A673 (cell line): Measurements from ENCODE around the gene IPCEF1. TPM values are rescaled to one million over a fixed set of nuclear protein-coding genes. Genes with fewer than 3 reads are reported as not detected.

Experiments
- BruUV-seq: library from RNA; stranded (reverse); fragments of 400-500 nt; replicated peaks from 2 replicates; lab custom pipeline; 2021; lab: Mats Ljungman, UMichigan
- CTCF ChIA-PET: fragments of 300-600 bp; sonication (Branson Sonifier 250); formaldehyde crosslinking; loops from one replicate; lab custom pipeline; 2022; ENCODE audit warnings: antibody characterized with exemption; lab: Charles Lee
- POLR2A ChIA-PET: fragments of 300-600 bp; sonication (Branson Sonifier 250); formaldehyde crosslinking; loops from one replicate; lab custom pipeline; 2022; ENCODE audit warnings: antibody characterized with exemption; ENCODE audit not compliant: low non-redundant PET; lab: Charles Lee
- DNase-seq: peaks from one replicate; pipeline ENCODE4 v3.0.0-alpha.2; 2015; ENCODE audit warnings: low spot score
- H3K27ac ChIP-seq: fragments of 200-600 bp; sonication (generic); 2 replicates; pipeline ENCODE4 v1.5.1; 2016; ENCODE audit warnings: mixed run types, low read depth, mild to moderate bottlenecking, mixed read lengths, antibody characterized with exemption, low read length; ENCODE audit not compliant: poor library complexity, severe bottlenecking
- H3K27me3 ChIP-seq: fragments of 200-600 bp; sonication (generic); replicated peaks from 2 replicates; pipeline ENCODE4 v1.6.1; 2017; ENCODE audit warnings: mixed run types, low read depth, mild to moderate bottlenecking, mixed read lengths, antibody characterized with exemption, low read length; ENCODE audit not compliant: insufficient read depth, poor library complexity
- H3K36me3 ChIP-seq: fragments of 200-600 bp; sonication (generic); 2 replicates; pipeline ENCODE4 v1.6.1; 2016; ENCODE audit warnings: mixed run types, mild to moderate bottlenecking, mixed read lengths, antibody characterized with exemption, low read length; ENCODE audit not compliant: insufficient read depth, poor library complexity, severe bottlenecking
- H3K4me1 ChIP-seq: fragments of 200-600 bp; sonication (generic); 2 replicates; pipeline ENCODE4 v1.6.1; 2017; ENCODE audit warnings: mixed run types, mild to moderate bottlenecking, mixed read lengths, antibody characterized with exemption, low read length; ENCODE audit not compliant: insufficient read depth, poor library complexity, severe bottlenecking
- H3K4me3 ChIP-seq: fragments of 200-600 bp; sonication (generic); 2 replicates; pipeline ENCODE4 v1.5.1; 2016; ENCODE audit warnings: low read depth, mixed run types, mild to moderate bottlenecking, mixed read lengths, low read length; ENCODE audit not compliant: poor library complexity, severe bottlenecking
- H3K9me3 ChIP-seq: fragments of 200-600 bp; sonication (generic); 2 replicates; pipeline ENCODE4 v1.6.1; 2016; ENCODE audit warnings: mixed run types, low read depth, mild to moderate bottlenecking, mixed read lengths, antibody characterized with exemption, low read length; ENCODE audit not compliant: poor library complexity, severe bottlenecking
- CTCF ChIP-seq: fragments of 300-800, 200-600 bp; sonication (generic); conservative IDR thresholded peaks from 2 replicates; pipeline ENCODE4 v1.5.1; 2017; ENCODE audit warnings: low read depth, mild to moderate bottlenecking, antibody characterized with exemption, low read length, moderate library complexity, mixed read lengths
- EZH2 ChIP-seq: fragments of 200-600 bp; sonication (generic); IDR thresholded peaks from 2 replicates; pipeline ENCODE4 v1.6.1; 2017; ENCODE audit warnings: borderline replicate concordance, low read depth, mild to moderate bottlenecking, mixed read lengths, antibody characterized with exemption, low read length; ENCODE audit not compliant: poor library complexity, severe bottlenecking
- intact Hi-C: fragments of 100-400 bp; cut with micrococcal nuclease; formaldehyde crosslinking; loops from one replicate; pipeline ENCODE4 v1.10.0; 2022; ENCODE audit not compliant: unreplicated experiment
- total RNA-seq: library from RNA; stranded (reverse); gene quantifications from 2 replicates; pipeline ENCODE4 v1.2.3, GENCODE V29; 2021

Gene IPCEF1
- total RNA-seq, 1 experiment from 2014 or later, result 1.4 TPM

- no peak overlapping the region for H3K4me3 ChIP-seq
- TF ChIP-seq CTCF (no peak), EZH2 (no peak)
- CTCF ChIA-PET, result no interaction called here
- H3K27me3 ChIP-seq, result no peaks in the 10 kb centered on the region
- DNase-seq, result peak; percentile 71
- BruUV-seq, result no TSS peak
- POLR2A ChIA-PET, result interaction anchor here (0.6 to 0.7 kb wide), 2 partner anchors 116 to 1380 kb away, joined by 3 to 6 read pairs; no protein-coding TSS in a partner anchor
- intact Hi-C loops, result loop anchor here (10.0 kb wide), 1 partner anchor 249 kb away; no protein-coding TSS in a partner anchor
- peaks cover 3% of the 10 kb centered on the region for H3K36me3 ChIP-seq
- H3K4me1 ChIP-seq, result peaks cover 10% of the 10 kb centered on the region
- no peak overlapping the region for H3K27ac ChIP-seq
- H3K9me3 ChIP-seq, result no peaks in the 10 kb centered on the region
Measured at GRCh38 chr6:154403788-154404187, 47.2 kb upstream of the IPCEF1 start.

GRCh38 chr6:154402081-154402780 lies 45.6 kb upstream of the IPCEF1 start:
- no TSS peak for BruUV-seq
- Histone ChIP-seq H3K4me1 (peaks cover 10% of the 10 kb centered on the region), H3K27ac (no peak overlapping the region), H3K27me3 (no peaks in the 10 kb centered on the region), H3K36me3 (peaks cover 3% of the 10 kb centered on the region), H3K4me3 (no peak overlapping the region), H3K9me3 (no peaks in the 10 kb centered on the region)
- CTCF ChIA-PET, result no interaction called here
- POLR2A ChIA-PET, result no interaction called here
- DNase-seq, result no peak
- intact Hi-C loops, result loop anchor here (10.0 kb wide), 1 partner anchor 247 kb away; no protein-coding TSS in a partner anchor
- TF ChIP-seq EZH2 (no peak), CTCF (no peak)

- TF ChIP-seq EZH2, result no peak
- no peak for TF ChIP-seq CTCF
- peaks cover 3% of the 10 kb centered on the region for H3K36me3 ChIP-seq
- H3K4me3 ChIP-seq, result no peak overlapping the region
- H3K9me3 ChIP-seq, result no peaks in the 10 kb centered on the region
- H3K27me3 ChIP-seq, result no peaks in the 10 kb centered on the region
- ChIA-PET CTCF (no interaction called here), POLR2A (no interaction called here)
- peaks cover 9% of the 10 kb centered on the region for H3K4me1 ChIP-seq
- intact Hi-C loops, result no loop called here
- no peak for DNase-seq
- BruUV-seq, result no TSS peak
- H3K27ac ChIP-seq, result no peak overlapping the region
Measured at GRCh38 chr6:154399097-154399496, 42.5 kb upstream of the IPCEF1 start.
